MV-4-11 (cell line): Measurements from ENCODE around the gene ATP6V0C.
"Not testable (repeated sequence)": the region's sequence is repeated elsewhere in the genome, so short reads cannot be mapped to it uniquely, and the experiment has no call there.

Experiments
- DNase-seq: peaks from one replicate; lab custom pipeline; 2025; lab: John Stamatoyannopoulos, UW

Gene ATP6V0C

DNA sequence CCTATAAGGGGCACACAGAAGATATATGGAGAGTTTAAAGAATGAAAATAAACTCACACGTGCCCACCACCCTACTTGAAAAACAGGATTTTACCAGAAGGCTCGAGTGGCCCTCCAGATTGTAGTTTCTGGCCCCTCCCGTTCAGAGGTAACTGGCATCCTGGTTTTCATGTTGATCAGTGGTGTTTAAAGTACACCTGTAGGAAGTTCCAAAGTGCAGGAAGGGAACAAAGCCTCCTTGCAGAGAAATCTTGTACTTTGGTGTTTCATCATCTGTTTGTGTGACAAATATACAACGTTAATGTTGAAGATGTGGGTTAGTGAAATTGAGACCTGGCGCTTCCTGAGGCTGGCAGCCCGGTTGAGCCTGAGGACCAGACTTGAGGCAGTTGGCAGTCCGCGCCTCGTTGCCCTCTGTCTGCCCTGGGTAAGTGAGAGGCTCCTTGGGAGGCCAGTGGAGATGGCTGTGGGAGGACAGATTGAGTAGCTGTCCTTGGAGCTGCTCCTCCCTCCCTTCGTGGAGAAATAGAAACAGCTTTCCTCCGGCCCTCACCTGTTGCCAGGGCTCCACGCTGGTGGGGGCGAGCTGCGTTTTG, 36.6 kb downstream of the ATP6V0C start:
- DNase-seq = not testable (repeated sequence)

DNA sequence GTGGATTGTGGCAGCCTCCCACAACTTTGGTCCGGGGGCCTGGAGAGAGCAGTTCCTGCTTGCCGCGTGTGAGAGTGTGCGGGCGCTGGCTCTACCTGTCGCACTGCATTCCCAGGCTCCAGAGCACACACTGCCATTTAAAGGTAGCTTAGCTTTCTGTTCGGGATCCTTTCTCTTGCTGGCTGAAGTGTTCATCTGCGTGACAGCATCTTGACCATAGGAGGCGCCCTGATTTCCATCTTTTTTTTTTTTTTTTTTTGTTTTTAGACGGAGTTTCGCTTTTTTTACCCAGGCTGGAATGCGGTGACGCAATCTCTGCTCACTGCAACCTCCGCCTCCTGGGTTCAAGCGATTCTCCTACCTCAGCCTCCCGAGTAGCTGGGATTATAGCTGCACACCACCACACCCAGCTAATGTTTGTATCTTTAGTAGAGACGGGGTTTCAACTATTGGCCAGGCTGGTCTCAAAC, 37.7 kb downstream of the ATP6V0C start:
- DNase-seq = peak; percentile 23

DNA sequence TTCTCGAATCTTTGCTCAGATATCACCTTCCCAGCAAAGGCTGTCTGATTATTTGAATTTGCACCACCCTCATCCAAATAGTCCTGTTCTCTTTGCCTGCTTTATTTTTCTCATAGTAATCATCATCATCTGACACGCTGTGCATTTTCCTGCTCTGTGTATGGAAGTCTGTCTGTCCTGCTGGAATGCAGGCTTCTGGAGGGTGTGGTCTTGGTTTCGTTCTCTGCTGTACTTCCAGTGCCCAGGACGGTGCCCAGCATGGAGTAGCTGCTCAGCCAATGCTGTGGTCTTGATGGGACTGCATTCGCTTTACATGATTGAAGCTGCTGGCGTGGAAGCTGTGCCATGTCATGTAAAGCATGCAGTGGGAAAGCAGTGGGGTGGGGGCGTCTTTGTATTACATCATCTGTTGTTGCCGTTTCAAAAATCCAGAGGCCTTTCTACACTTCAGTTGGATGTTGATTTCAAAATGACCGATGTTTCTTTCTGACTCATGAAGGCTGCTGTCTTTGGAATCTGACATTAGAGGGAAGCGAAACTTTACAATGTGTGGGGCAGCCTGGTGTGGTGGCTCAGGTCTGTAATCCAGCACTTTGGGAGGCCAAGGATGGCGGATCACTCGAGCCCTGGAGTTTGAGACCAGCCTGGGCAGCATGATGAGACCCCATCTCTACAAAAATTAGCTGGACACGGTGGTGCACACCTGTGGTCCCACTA, 41.1 kb downstream of the ATP6V0C start:
- DNase-seq = not testable (repeated sequence)

DNA sequence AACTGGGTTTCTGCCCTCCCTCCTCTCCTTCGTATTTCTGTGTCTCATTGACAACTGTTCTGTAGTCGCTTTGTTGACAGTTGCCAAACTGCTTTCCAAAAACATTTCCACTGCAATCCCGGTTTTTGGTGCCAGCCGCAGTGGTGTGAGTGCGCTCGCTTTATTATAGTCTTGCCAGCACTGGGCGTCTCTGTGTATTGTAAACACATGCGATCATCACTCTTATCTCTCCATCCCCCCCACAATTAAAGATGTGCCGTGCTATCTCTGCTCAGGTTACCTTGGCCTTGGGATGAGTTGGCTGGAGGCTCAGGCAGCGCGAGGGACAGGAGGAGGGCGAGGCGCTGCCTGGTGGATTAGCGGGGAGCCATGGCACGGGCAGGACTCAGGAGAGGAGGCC, 43.4 kb downstream of the ATP6V0C start:
- DNase-seq = not testable (repeated sequence)

DNA sequence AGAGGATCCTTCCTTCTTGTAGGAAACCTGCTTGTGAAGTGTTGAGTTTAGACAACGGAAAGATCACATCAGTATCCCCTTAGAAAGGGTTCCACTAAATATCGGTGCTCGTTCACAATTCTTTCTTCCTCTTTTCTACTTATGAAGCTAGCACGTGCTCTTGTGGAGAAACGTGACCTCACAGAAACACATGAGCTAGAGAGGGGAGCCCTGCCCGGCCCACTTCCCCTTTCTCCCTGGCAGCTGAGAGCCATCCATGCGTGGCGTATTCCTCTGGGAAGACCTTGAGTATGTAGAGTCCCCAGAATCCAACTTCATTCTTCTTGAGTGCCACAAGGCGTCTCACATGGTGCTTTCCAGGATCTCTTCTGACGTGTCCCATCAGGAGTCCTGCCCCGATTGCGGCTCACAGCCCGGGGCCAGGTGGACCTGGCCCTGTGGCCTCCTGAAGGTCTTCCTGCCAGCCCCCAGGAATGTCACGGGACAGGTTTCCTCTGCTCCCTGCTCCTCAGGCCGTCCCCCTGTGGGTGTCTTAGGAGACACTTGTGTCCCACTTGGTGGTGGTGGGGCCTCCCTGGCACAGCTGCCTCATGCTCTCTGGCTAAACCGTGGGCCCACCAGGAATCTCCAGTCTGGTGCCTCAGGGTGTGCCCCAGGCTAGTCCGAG, 46.5 kb downstream of the ATP6V0C start:
- DNase-seq = not testable (repeated sequence)

DNA sequence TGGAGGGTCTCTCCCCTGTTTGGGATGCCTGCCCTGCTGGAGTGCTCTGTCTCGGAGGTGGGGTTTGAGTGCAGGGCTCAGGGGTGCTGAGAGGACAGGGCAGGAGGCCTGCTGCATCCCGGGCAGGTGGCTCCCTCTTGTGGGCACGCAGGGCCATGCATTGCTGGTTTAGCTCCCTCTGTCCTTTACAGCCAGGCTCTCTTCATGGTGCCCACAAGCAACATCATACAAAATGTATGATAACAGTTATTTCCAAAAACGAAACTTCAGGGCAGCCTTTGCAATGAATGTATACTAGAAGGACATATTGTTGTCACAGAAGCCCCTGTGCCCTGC, 47.0 kb downstream of the ATP6V0C start:
- not testable (repeated sequence) for DNase-seq

DNA sequence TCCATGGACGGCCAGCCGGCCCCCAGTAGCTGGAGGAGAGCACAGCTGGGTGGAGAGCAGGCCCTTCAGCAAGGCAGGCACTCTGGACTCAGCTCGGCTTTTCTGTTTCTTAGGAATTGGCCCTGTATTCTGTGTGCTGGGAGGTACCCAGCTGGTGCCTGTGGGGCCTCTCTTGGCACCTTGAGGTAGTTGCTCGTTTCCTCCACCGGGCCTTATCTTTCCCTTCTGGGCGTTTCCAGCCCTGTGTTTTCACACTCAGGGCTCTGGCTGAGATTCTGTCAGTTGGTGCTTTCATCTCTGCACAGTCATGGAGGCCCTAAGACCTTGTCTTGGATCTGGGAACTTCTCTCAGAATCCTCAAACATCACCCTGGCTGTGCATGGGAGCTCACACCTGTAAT, 53.8 kb downstream of the ATP6V0C start:
- DNase-seq = not testable (repeated sequence)

DNA sequence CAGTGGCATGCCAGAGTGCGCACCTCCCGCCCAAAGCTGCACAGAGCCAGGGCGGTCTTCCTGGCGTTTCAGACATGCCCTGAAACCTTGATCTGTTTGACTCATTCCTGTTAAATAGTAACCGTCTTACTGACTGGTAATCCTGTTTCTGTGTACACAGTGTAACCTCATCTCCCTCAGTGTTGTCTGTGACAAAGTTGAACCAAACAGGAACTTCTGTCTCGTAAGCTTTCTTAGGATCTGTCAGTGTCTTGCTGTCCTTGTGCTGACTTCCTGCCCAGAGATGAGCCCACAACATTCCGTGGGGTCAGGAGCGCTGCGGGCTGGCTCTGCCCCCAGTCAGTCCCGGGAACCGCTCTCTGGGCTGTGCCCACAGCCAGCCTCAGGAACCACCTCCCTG, 54.8 kb downstream of the ATP6V0C start:
- not testable (repeated sequence) for DNase-seq
